Measurements from ENCODE around the gene RNF183. TPM values are rescaled to one million over a fixed set of nuclear protein-coding genes. Genes with fewer than 3 reads are reported as not detected.

Gene RNF183
- total RNA-seq, 1 experiment from 2014 or later, result 1.5 TPM

GRCh38 chr9:113311961-113312360, 8.8 kb upstream of the RNF183 start:
- no peak overlapping the region for H3K27ac Mint-ChIP-seq (ENCODE audit: unreplicated experiment)
- DNase-seq, result no peak
- H3K27me3 ChIP-seq (replicated peaks; ENCODE audit: control insufficient read depth, insufficient read depth, low read length), result no peaks in the 10 kb centered on the region
- no peaks in the 10 kb centered on the region for H3K27me3 Mint-ChIP-seq (ENCODE audit: insufficient read depth, unreplicated experiment)
- no peaks in the 10 kb centered on the region for H3K36me3 ChIP-seq (ENCODE audit: control insufficient read depth, insufficient read depth, low read length)
- H3K9me3 ChIP-seq, result no peaks in the 10 kb centered on the region
- CTCF ChIA-PET, result no interaction called here
- no TSS peak for BruUV-seq (replicated peaks)
- intact Hi-C loops (cut with micrococcal nuclease; ENCODE audit: unreplicated experiment), result no loop called here
- H3K4me3 Mint-ChIP-seq (ENCODE audit: unreplicated experiment), result no peak overlapping the region
- POLR2A ChIA-PET, result no interaction called here
- no peak for TF ChIP-seq CTCF (IDR thresholded peaks at IDR 0.05; ENCODE audit: insufficient read depth in 1 of 2, low read depth in 1 of 2, low read length in 1 of 2, severe bottlenecking in 1 of 2, unreplicated experiment in 1 of 2)
- no peaks in the 10 kb centered on the region for H3K4me1 ChIP-seq
- H3K4me1 Mint-ChIP-seq (ENCODE audit: low read depth, unreplicated experiment), result no peaks in the 10 kb centered on the region
- H3K4me3 ChIP-seq (ENCODE audit: low read depth, low read length), result no peak overlapping the region
- H3K9me3 Mint-ChIP-seq (ENCODE audit: unreplicated experiment), result no peaks in the 10 kb centered on the region
- no peaks in the 10 kb centered on the region for H3K36me3 Mint-ChIP-seq (ENCODE audit: insufficient read depth, unreplicated experiment)

GRCh38 chr9:113310538-113310937, 7.4 kb upstream of the RNF183 start:
- no peaks in the 10 kb centered on the region for H3K36me3 ChIP-seq (ENCODE audit: control insufficient read depth, insufficient read depth, low read length)
- intact Hi-C loops (cut with micrococcal nuclease; ENCODE audit: unreplicated experiment), result no loop called here
- POLR2A ChIA-PET, result no interaction called here

GRCh38 chr9:113309204-113309813, 6.1 kb upstream of the RNF183 start:
- BruUV-seq (replicated peaks), result no TSS peak
- TF ChIP-seq CTCF (IDR thresholded peaks at IDR 0.05; ENCODE audit: insufficient read depth in 1 of 2, low read depth in 1 of 2, low read length in 1 of 2, severe bottlenecking in 1 of 2, unreplicated experiment in 1 of 2), result peak; percentile 66 to 84
- intact Hi-C loops (cut with micrococcal nuclease; ENCODE audit: unreplicated experiment), result loop anchor here (1.0 to 2.0 kb wide), 3 partner anchors 31 to 98 kb away; partner anchors contain the start of genes ALAD and WDR31
- H3K9me3 Mint-ChIP-seq (ENCODE audit: unreplicated experiment), result no peaks in the 10 kb centered on the region
- no peaks in the 10 kb centered on the region for H3K4me1 Mint-ChIP-seq (ENCODE audit: low read depth, unreplicated experiment)
- no peaks in the 10 kb centered on the region for H3K4me1 ChIP-seq
- H3K36me3 ChIP-seq (ENCODE audit: control insufficient read depth, insufficient read depth, low read length), result no peaks in the 10 kb centered on the region
- no peaks in the 10 kb centered on the region for H3K27me3 ChIP-seq (replicated peaks; ENCODE audit: control insufficient read depth, insufficient read depth, low read length)
- no peak overlapping the region for H3K4me3 ChIP-seq (ENCODE audit: low read depth, low read length)
- ChIA-PET CTCF (no interaction called here), POLR2A (no interaction called here)
- H3K27ac Mint-ChIP-seq (ENCODE audit: unreplicated experiment), result no peak overlapping the region
- peak in 1 of 2 experiments; percentile 43 for DNase-seq
- no peaks in the 10 kb centered on the region for H3K36me3 Mint-ChIP-seq (ENCODE audit: insufficient read depth, unreplicated experiment)
- H3K9me3 ChIP-seq, result no peaks in the 10 kb centered on the region
- no peak overlapping the region for H3K4me3 Mint-ChIP-seq (ENCODE audit: unreplicated experiment)
- no peaks in the 10 kb centered on the region for H3K27me3 Mint-ChIP-seq (ENCODE audit: insufficient read depth, unreplicated experiment)

More at GRCh38 chr9:113310538-113310937, 7.4 kb upstream of the RNF183 start:
- TF ChIP-seq CTCF (IDR thresholded peaks at IDR 0.05; ENCODE audit: insufficient read depth in 1 of 2, low read depth in 1 of 2, low read length in 1 of 2, severe bottlenecking in 1 of 2, unreplicated experiment in 1 of 2), result no peak
- Mint-ChIP-seq H3K27me3 (ENCODE audit: insufficient read depth, unreplicated experiment) (no peaks in the 10 kb centered on the region), H3K4me3 (ENCODE audit: unreplicated experiment) (no peak overlapping the region), H3K9me3 (ENCODE audit: unreplicated experiment) (no peaks in the 10 kb centered on the region), H3K36me3 (ENCODE audit: insufficient read depth, unreplicated experiment) (no peaks in the 10 kb centered on the region), H3K4me1 (ENCODE audit: low read depth, unreplicated experiment) (no peaks in the 10 kb centered on the region), H3K27ac (ENCODE audit: unreplicated experiment) (no peak overlapping the region)
- CTCF ChIA-PET, result no interaction called here
- DNase-seq, result no peak
- H3K9me3 ChIP-seq, result no peaks in the 10 kb centered on the region
- no peak overlapping the region for H3K4me3 ChIP-seq (ENCODE audit: low read depth, low read length)
- H3K4me1 ChIP-seq, result no peaks in the 10 kb centered on the region
- no peaks in the 10 kb centered on the region for H3K27me3 ChIP-seq (replicated peaks; ENCODE audit: control insufficient read depth, insufficient read depth, low read length)
- no TSS peak for BruUV-seq (replicated peaks)
